Nucleus accumbens (tissue), 56 donors: Measurements from ENCODE around the gene CCDC34.

ENCODE experiments used
- DNase-seq, 56 donors: peaks; one replicate each; lab custom pipeline; 2025; lab: John Stamatoyannopoulos, UW

CCDC34 gene

GRCh38 chr11:27362749-27363575 lies at the start of gene CCDC34:
CCDC34 (minus strand) TSS chr11:27363215; CDS start chr11:27363194, 21 bp downstream.
- peak; percentile 18 to 88 (median 70) for DNase-seq

- no peak for DNase-seq
These were observed 49.2 kb upstream of the CCDC34 start for GRCh38 chr11:27412192-27412691.

GRCh38 chr11:27411328-27411727 lies 48.3 kb upstream of the CCDC34 start:
- no peak for DNase-seq

GRCh38 chr11:27410272-27410671 lies 47.3 kb upstream of the CCDC34 start:
- DNase-seq = no peak

GRCh38 chr11:27409742-27410141 lies 46.7 kb upstream of the CCDC34 start:
- DNase-seq = no peak

- DNase-seq = no peak
These were observed 46.0 kb upstream of the CCDC34 start for GRCh38 chr11:27409049-27409448.

GRCh38 chr11:27408246-27408800 lies 45.3 kb upstream of the CCDC34 start:
- DNase-seq = no peak

- DNase-seq = no peak
These were observed 43.7 kb upstream of the CCDC34 start for GRCh38 chr11:27406498-27407354.

GRCh38 chr11:27405134-27405533 lies 42.1 kb upstream of the CCDC34 start:
- peak in 3 of 56 donors; percentile 7 to 14 (median 8) for DNase-seq

- DNase-seq = no peak
These were observed 41.4 kb upstream of the CCDC34 start for GRCh38 chr11:27404427-27404826.

- no peak for DNase-seq
These were observed 40.2 kb upstream of the CCDC34 start for GRCh38 chr11:27403195-27403594.

GRCh38 chr11:27402450-27402849 lies 39.4 kb upstream of the CCDC34 start:
- no peak for DNase-seq

GRCh38 chr11:27401833-27402316 lies 38.9 kb upstream of the CCDC34 start:
- no peak for DNase-seq

GRCh38 chr11:27401280-27401832 lies 38.3 kb upstream of the CCDC34 start:
- no peak for DNase-seq

- DNase-seq = no peak
These were observed 35.4 kb upstream of the CCDC34 start for GRCh38 chr11:27398400-27398770.

- DNase-seq = no peak
These were observed 34.8 kb upstream of the CCDC34 start for GRCh38 chr11:27397624-27398399.

GRCh38 chr11:27396259-27396839 lies 33.3 kb upstream of the CCDC34 start:
- DNase-seq = no peak

- no peak for DNase-seq
These were observed 32.7 kb upstream of the CCDC34 start for GRCh38 chr11:27395556-27396258.

- no peak for DNase-seq
These were observed 31.8 kb upstream of the CCDC34 start for GRCh38 chr11:27394781-27395228.
